SK-N-SH (cell line): ENCODE data around the gene FSTL5. TPM values are rescaled to one million over a fixed set of nuclear protein-coding genes. Genes with fewer than 3 reads are reported as not detected.

ENCODE experiments used
- CTCF ChIA-PET: fragments of 300-600, 350-600 bp; formaldehyde crosslinking; extraction: SDS; loops from one replicate; lab custom pipeline; 2021; lab: Yijun Ruan, JAX
- POLR2A ChIA-PET: fragments of 350-600 bp; sonication (Branson Sonifier 250); formaldehyde crosslinking; extraction: SDS; loops from one replicate; lab custom pipeline; 2020; ENCODE audit warnings: antibody characterized with exemption, inconsistent platforms; lab: Yijun Ruan, JAX
- DNase-seq: peaks from one replicate; pipeline ENCODE4 v3.0.0; 2012
- H2AFZ ChIP-seq: fragments of 200-600 bp; sonication (generic); 2 replicates; pipeline ENCODE4 v1.8.1; 2016; ENCODE audit warnings: antibody characterized with exemption, mild to moderate bottlenecking, low read depth
- H3F3A ChIP-seq: fragments of 200-600 bp; sonication (generic); replicated peaks from 2 replicates; pipeline ENCODE3; 2016; ENCODE audit warnings: antibody characterized with exemption, mild to moderate bottlenecking; ENCODE audit not compliant: insufficient read depth
- H3K27ac ChIP-seq, 2 experiments: fragments of 200-500 bp in 1 of 2; fragments of 200-600 bp in 1 of 2; sonication (Bioruptor generic) in 1 of 2; sonication (generic), shearing (Covaris generic) in 1 of 2; 2 replicates each; pipeline versions ENCODE4 v1.5.1 to v1.6.1; 2014 to 2016; ENCODE audit warnings: low read depth in 2 of 2, inconsistent platforms in 1 of 2, low read length in 1 of 2, mild to moderate bottlenecking in 1 of 2, mixed read lengths in 1 of 2
- H3K27me3 ChIP-seq: fragments of 200-600 bp; sonication (generic), shearing (Covaris generic); 2 replicates; pipeline ENCODE4 v1.6.1; 2016; ENCODE audit warnings: mixed run types; ENCODE audit not compliant: insufficient read depth
- H3K36me3 ChIP-seq, 2 experiments: fragments of 200-500 bp in 1 of 2; fragments of 200-600 bp in 1 of 2; sonication (Bioruptor generic) in 1 of 2; sonication (generic) in 1 of 2; replicated peaks in 1 of 2; 2 replicates each; pipeline versions ENCODE3 to v1.5.1; 2014 to 2016; ENCODE audit warnings: low read length in 1 of 2, mild to moderate bottlenecking in 1 of 2; ENCODE audit not compliant: insufficient read depth in 2 of 2, control insufficient read depth in 1 of 2
- H3K4me1 ChIP-seq, 2 experiments: fragments of 200-500 bp in 1 of 2; fragments of 200-600 bp in 1 of 2; sonication (Bioruptor generic) in 1 of 2; sonication (generic), shearing (Covaris generic) in 1 of 2; 2 replicates each; pipeline versions ENCODE4 v1.5.1 to v1.6.1; 2014 to 2016; ENCODE audit warnings: low read depth in 1 of 2, low read length in 1 of 2, mixed run types in 1 of 2; ENCODE audit not compliant: insufficient read depth in 2 of 2, control insufficient read depth in 1 of 2
- H3K4me2 ChIP-seq: fragments of 200-600 bp; sonication (generic), shearing (Covaris generic); 2 replicates; pipeline ENCODE4 v1.6.1; 2017; ENCODE audit warnings: mixed run types
- H3K4me3 ChIP-seq, 2 experiments: fragments of 200-500 bp in 1 of 2; fragments of 200-600 bp in 1 of 2; sonication (Bioruptor generic) in 1 of 2; sonication (generic), shearing (Covaris generic) in 1 of 2; 2 replicates each; pipeline versions ENCODE4 v1.5.1 to v1.8.1; 2014 to 2016; ENCODE audit warnings: low read depth in 2 of 2, inconsistent platforms in 1 of 2, low read length in 1 of 2, mild to moderate bottlenecking in 1 of 2, mixed read lengths in 1 of 2, moderate library complexity in 1 of 2
- H3K79me2 ChIP-seq: fragments of 200-600 bp; sonication (generic); 2 replicates; pipeline ENCODE4 v1.8.1; 2017; ENCODE audit warnings: mild to moderate bottlenecking; ENCODE audit not compliant: insufficient read depth
- H3K9ac ChIP-seq: fragments of 200-600 bp; sonication (generic); 2 replicates; pipeline ENCODE4 v1.6.1; 2017; ENCODE audit warnings: mixed run types
- H3K9me2 ChIP-seq: fragments of 200-600 bp; sonication (generic); 2 replicates; pipeline ENCODE4 v1.6.1; 2017; ENCODE audit warnings: mixed run types
- H3K9me3 ChIP-seq: fragments of 200-600 bp; sonication (generic); 2 replicates; pipeline ENCODE4 v1.6.1; 2017; ENCODE audit warnings: mixed run types, mild to moderate bottlenecking, moderate library complexity
- H4K20me1 ChIP-seq: fragments of 200-600 bp; sonication (generic); 2 replicates; pipeline ENCODE4 v1.6.1; 2017; ENCODE audit warnings: mild to moderate bottlenecking, mixed run types; ENCODE audit not compliant: insufficient read depth
- CTCF ChIP-seq: fragments of 200-600 bp; sonication (generic); IDR thresholded peaks from 2 replicates; pipeline ENCODE4 v1.6.1; 2017; ENCODE audit warnings: antibody characterized with exemption, mild to moderate bottlenecking, moderate library complexity
- ELF1 ChIP-seq: IDR thresholded peaks from 2 replicates; pipeline ENCODE4 v1.4.0; 2012
- EZH2phosphoT487 ChIP-seq: fragments of 200-600 bp; sonication (generic); IDR thresholded peaks from 2 replicates; pipeline ENCODE4 v1.6.1; 2017; ENCODE audit warnings: low read depth, mixed run types, mild to moderate bottlenecking, antibody characterized with exemption, moderate library complexity, borderline replicate concordance
- FOXJ3 ChIP-seq: sonication (generic); formaldehyde crosslinking; IDR thresholded peaks from 2 replicates; pipeline ENCODE4 v1.5.1; 2020; ENCODE audit warnings: mild to moderate bottlenecking, missing genetic modification reagents
- FOXM1 ChIP-seq: IDR thresholded peaks from 2 replicates; pipeline ENCODE4 v1.4.0; 2012; ENCODE audit warnings: low read depth, mild to moderate bottlenecking
- NFIC ChIP-seq: IDR thresholded peaks from 2 replicates; pipeline ENCODE4 v1.4.0; 2012; ENCODE audit warnings: borderline replicate concordance
- PBX3 ChIP-seq: IDR thresholded peaks from 2 replicates; pipeline ENCODE4; 2012
- POLR2AphosphoS5 ChIP-seq: IDR thresholded peaks from 2 replicates; pipeline ENCODE4 v1.6.1; 2012; ENCODE audit warnings: low read depth, low read length
- RCOR1 ChIP-seq: fragments of 150-350 bp; IDR thresholded peaks from 2 replicates; pipeline ENCODE4 v1.6.1; 2017; ENCODE audit warnings: antibody characterized with exemption, low read length
- REST ChIP-seq: IDR thresholded peaks from 2 replicates; pipeline ENCODE4 v1.6.1; 2012; ENCODE audit warnings: mild to moderate bottlenecking, low read depth, low read length, moderate library complexity
- RFX5 ChIP-seq: IDR thresholded peaks from 2 replicates; pipeline ENCODE4 v1.6.1; 2012; ENCODE audit warnings: mild to moderate bottlenecking, improper control_type of control experiment, low read length
- SMC3 ChIP-seq: IDR thresholded peaks from 2 replicates; pipeline ENCODE4 v1.6.1; 2012; ENCODE audit warnings: low read depth, low read length, improper control_type of control experiment
- TAF1 ChIP-seq: IDR thresholded peaks from 2 replicates; pipeline ENCODE4 v1.6.1; 2012; ENCODE audit warnings: low read depth, mild to moderate bottlenecking, low read length, moderate library complexity, borderline replicate concordance
- TCF12 ChIP-seq: IDR thresholded peaks from 2 replicates; pipeline ENCODE4 v1.4.0; 2012
- TEAD4 ChIP-seq: IDR thresholded peaks from 2 replicates; pipeline ENCODE4 v1.4.0; 2012; ENCODE audit warnings: mild to moderate bottlenecking, borderline replicate concordance; ENCODE audit not compliant: insufficient read depth
- USF1 ChIP-seq: IDR thresholded peaks from 2 replicates; pipeline ENCODE4 v1.4.0; 2012; ENCODE audit warnings: low read depth, borderline replicate concordance
- USF2 ChIP-seq: fragments of 150-350 bp; IDR thresholded peaks from 2 replicates; pipeline ENCODE4 v1.6.1; 2017; ENCODE audit warnings: antibody characterized with exemption, low read length, low read depth, borderline replicate concordance
- WGBS: methylation state at CpG from one replicate; pipeline ENCODE4 v1.1.6; 2017; ENCODE audit warnings: low lambda C conversion rate; 5-methylcytosine and 5-hydroxymethylcytosine counted together
- polyA plus RNA-seq, 3 experiments: library from polyadenylated mRNA; depleted of rRNA; stranded (reverse); fragments of >200 nt; gene quantifications; 2 replicates each; pipeline ENCODE4 v1.2.3, GENCODE V29; 2012

Gene FSTL5
- polyA plus RNA-seq, 1 of the 3 experiments (the other 2 are of a cell fraction): 0.07 TPM

GRCh38 chr4:161869511-161869910 lies 294.3 kb downstream of the FSTL5 start:
- no peak for TF ChIP-seq TAF1
- no peak for TF ChIP-seq SMC3
- TF ChIP-seq TEAD4: no peak
- no peak for TF ChIP-seq USF1
- no peak for TF ChIP-seq PBX3
- TF ChIP-seq RFX5: no peak
- no peak for TF ChIP-seq TCF12
- TF ChIP-seq FOXM1: no peak
- no peak for TF ChIP-seq ELF1
- TF ChIP-seq CTCF: no peak
- no peak for TF ChIP-seq POLR2AphosphoS5
- TF ChIP-seq RCOR1: no peak
- TF ChIP-seq REST: no peak
- no peak for TF ChIP-seq NFIC
- no peak for TF ChIP-seq FOXJ3 (CRISPR knock-in tag)
- TF ChIP-seq USF2: no peak
- TF ChIP-seq EZH2phosphoT487: no peak
- H3K9me3 ChIP-seq: no peaks in the 10 kb centered on the region
- H3K9me2 ChIP-seq: no peaks in the 10 kb centered on the region
- no peaks in the 10 kb centered on the region for H4K20me1 ChIP-seq
- no peak overlapping the region for H3K9ac ChIP-seq
- no peaks in the 10 kb centered on the region for H3K79me2 ChIP-seq
- H3K27me3 ChIP-seq: no peaks in the 10 kb centered on the region
- no peak overlapping the region for H3K4me2 ChIP-seq
- 87% methylated on average over 2 of the region's 2 CpGs for WGBS
- H2AFZ ChIP-seq: no peak overlapping the region
- H3K27ac ChIP-seq: no peak overlapping the region
- H3K4me1 ChIP-seq: no peaks in the 10 kb centered on the region
- no peaks in the 10 kb centered on the region for H3F3A ChIP-seq
- DNase-seq: no peak
- ChIA-PET CTCF (interaction anchor here (1.1 kb wide), 1 partner anchor 13 kb away, joined by 3 read pairs; no protein-coding TSS in a partner anchor), POLR2A (no interaction called here)
- no peak overlapping the region for H3K4me3 ChIP-seq
- no peaks in the 10 kb centered on the region for H3K36me3 ChIP-seq
